GM12872 (cell line): ENCODE measurements around the gene OR5AC2.

Experiments used
- CTCF ChIP-seq: IDR thresholded peaks from 3 replicates; pipeline ENCODE4 v1.5.1; 2011; ENCODE audit warnings: low read depth, mild to moderate bottlenecking, low read length, moderate library complexity; ENCODE audit not compliant: insufficient read depth

OR5AC2 gene

DNA sequence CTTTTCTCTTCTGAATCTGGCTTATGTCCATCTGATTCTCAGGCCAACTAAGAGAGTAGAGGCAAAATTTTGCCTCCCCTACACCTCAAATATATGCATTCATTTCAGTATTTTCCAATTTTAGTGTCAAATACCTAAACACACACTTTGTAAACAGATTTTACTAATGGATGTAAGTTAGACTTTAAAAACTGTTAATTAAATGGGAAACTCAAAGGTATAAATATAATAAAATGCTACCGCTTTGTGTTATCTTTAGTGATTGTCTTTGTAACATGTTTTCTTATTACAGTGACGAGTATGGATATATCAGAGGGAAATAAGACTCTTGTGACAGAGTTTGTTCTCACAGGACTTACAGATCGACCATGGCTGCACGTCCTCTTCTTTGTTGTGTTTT lies at the start of gene OR5AC2:
OR5AC2 (plus strand) TSS at position 301 of the 400 bp plus-strand sequence; CDS start at position 301, 0 bp downstream.
- TF ChIP-seq CTCF: no peak

- no peak for TF ChIP-seq CTCF
These were observed 48.7 kb upstream of the OR5AC2 start for GRCh38 chr3:98038286-98038685.

DNA sequence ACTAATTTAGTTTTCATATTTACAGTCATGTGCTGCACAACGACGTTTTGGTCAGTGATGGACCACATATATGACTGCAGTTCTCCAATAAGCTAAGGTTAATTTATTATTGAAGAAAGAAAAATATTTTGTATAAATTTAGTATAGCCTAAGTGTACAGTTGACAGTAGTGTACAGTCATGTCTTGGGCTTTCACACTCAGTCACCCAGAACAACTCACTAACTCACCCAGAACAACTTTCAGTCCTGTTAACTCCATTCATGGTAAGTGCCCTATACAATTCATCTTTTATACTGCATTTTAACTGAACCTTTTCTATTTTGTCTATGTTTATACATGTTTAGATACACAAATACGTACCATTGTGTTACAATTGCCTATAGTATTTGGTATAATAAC lies 48.1 kb upstream of the OR5AC2 start:
- TF ChIP-seq CTCF: no peak

DNA sequence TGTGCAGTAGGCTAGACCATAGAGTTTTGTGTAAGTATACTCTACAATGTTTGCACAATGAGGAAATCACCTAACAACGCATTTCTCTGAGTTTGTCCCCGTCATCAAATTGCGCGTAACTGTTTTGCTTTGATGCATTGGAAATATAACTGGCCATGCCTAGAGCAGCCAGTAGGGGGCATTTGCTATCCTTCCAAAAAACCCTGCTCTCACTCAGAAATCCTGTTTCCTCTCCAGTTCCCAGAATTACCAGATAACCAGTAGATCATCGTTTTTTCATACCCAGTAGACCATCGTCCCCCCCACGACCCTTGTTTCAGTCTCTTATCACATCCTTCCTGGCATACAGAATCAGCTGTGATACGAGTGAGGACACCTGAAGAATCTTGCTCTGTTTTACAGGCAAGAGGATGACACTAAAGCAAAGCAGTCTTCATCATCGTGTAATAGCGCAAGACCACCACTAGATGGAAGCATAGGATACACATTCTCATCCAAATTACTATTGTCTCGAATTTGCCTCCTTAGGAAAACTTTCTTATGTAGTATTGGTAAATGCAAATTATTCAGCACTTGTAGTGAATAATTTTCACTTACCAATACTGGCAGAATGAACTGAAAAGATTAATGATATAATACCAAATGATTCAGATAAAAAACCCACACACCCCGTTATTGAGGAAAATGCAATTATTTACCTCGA lies 47.5 kb upstream of the OR5AC2 start:
- TF ChIP-seq CTCF: peak; percentile 82

- TF ChIP-seq CTCF: no peak
These were observed 45.6 kb upstream of the OR5AC2 start for GRCh38 chr3:98041350-98041749.

DNA sequence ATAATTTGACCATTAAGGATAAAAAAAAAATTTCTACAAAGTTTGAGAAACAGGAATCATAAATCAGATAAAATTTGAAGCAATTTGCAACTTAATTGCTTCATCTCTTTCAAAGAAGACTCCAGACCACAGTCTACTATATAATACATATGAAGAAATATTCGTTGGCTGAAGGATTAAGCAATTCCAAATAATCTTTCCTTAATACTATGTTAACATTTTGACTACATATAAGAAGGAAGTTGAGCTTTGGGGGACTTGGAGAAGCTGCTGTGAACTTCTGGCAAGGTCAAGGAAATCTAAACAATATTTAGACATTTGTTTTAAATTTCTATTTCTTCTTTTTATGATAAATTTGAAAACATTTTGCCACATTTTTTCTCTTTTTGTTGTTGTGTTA lies 38.4 kb upstream of the OR5AC2 start:
- TF ChIP-seq CTCF: no peak

GRCh38 chr3:98049271-98049670 lies 37.7 kb upstream of the OR5AC2 start:
- no peak for TF ChIP-seq CTCF

DNA sequence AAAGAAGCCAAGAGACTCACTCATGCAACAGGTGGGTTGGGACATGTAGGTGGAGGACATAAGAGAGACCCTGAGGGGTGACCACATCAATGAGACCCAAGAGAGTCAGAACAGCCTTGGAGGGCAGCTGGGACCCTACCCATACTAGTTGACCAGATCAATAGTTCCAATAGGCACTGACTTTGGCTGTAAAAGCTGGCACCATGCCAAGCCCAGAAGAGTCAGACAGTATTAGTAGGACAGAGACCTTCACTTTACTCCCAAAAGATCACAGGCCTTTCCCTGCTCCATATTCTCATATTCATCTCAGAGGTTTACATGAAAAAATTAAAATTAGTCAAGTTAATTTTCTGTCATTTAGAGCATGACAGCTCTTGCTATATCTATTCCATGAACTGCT lies 30.9 kb upstream of the OR5AC2 start:
- TF ChIP-seq CTCF: no peak
